DOHH2 (cell line): ENCODE measurements around the gene CNPY4.

Source experiments
- H3F3A ChIP-seq: fragments of 200-600 bp; sonication (generic), shearing (Covaris generic); 2 replicates; pipeline ENCODE4 v1.6.0; 2016; ENCODE audit warnings: antibody characterized with exemption, mild to moderate bottlenecking; ENCODE audit not compliant: control insufficient read depth, insufficient read depth
- H3K27ac ChIP-seq: fragments of 200-600 bp; sonication (generic); 2 replicates; pipeline ENCODE4 v1.5.1; 2014; ENCODE audit warnings: low read depth, mild to moderate bottlenecking, low read length, moderate library complexity
- H3K27me3 ChIP-seq: fragments of 200-600 bp; sonication (generic); 2 replicates; pipeline ENCODE4 v1.6.1; 2014; ENCODE audit warnings: mild to moderate bottlenecking, low read length, mixed read lengths; ENCODE audit not compliant: control insufficient read depth
- H3K36me3 ChIP-seq: fragments of 200-600 bp; sonication (generic); 2 replicates; pipeline ENCODE4 v1.6.1; 2014; ENCODE audit warnings: mild to moderate bottlenecking, low read length, moderate library complexity, mixed read lengths; ENCODE audit not compliant: control insufficient read depth
- H3K4me1 ChIP-seq: fragments of 200-600 bp; sonication (generic); 2 replicates; pipeline ENCODE4 v1.6.1; 2014; ENCODE audit warnings: mild to moderate bottlenecking, low read length, mixed read lengths; ENCODE audit not compliant: control insufficient read depth
- H3K4me2 ChIP-seq: fragments of 200-600 bp; sonication (generic); 2 replicates; pipeline ENCODE4 v1.6.0; 2014; ENCODE audit warnings: mild to moderate bottlenecking, low read length, moderate library complexity
- H3K4me3 ChIP-seq: fragments of 200-600 bp; sonication (generic); 2 replicates; pipeline ENCODE4 v1.5.1; 2014; ENCODE audit warnings: mild to moderate bottlenecking, low read length, mixed read lengths
- H3K79me2 ChIP-seq: fragments of 200-600 bp; sonication (generic); 2 replicates; pipeline ENCODE4 v1.6.1; 2014; ENCODE audit warnings: mild to moderate bottlenecking, low read length, mixed read lengths; ENCODE audit not compliant: control insufficient read depth
- H3K9me2 ChIP-seq: fragments of 200-600 bp; sonication (generic); replicated peaks from 2 replicates; pipeline ENCODE4 v1.6.1; 2014; ENCODE audit warnings: mild to moderate bottlenecking, low read length, mixed read lengths; ENCODE audit not compliant: control insufficient read depth
- H3K9me3 ChIP-seq: fragments of 200-600 bp; sonication (generic); 2 replicates; pipeline ENCODE4 v1.6.1; 2014; ENCODE audit warnings: antibody characterized with exemption, low read length, mixed read lengths; ENCODE audit not compliant: control insufficient read depth, insufficient read depth
- H4K20me1 ChIP-seq: fragments of 200-600 bp; sonication (generic); 2 replicates; pipeline ENCODE4 v1.6.0; 2014; ENCODE audit warnings: low read depth, mild to moderate bottlenecking, antibody characterized with exemption, low read length, moderate library complexity; ENCODE audit not compliant: control insufficient read depth, insufficient read depth
- CTCF ChIP-seq: fragments of 200-600 bp; sonication (generic); IDR thresholded peaks from one replicate; pipeline ENCODE4 v1.5.1; 2014; ENCODE audit warnings: antibody characterized with exemption, mild to moderate bottlenecking, low read depth, low read length; ENCODE audit not compliant: poor library complexity, severe bottlenecking
- EZH2phosphoT487 ChIP-seq: fragments of 200-600 bp; sonication (generic); IDR thresholded peaks from 2 replicates; pipeline ENCODE4 v1.6.1; 2017; ENCODE audit warnings: borderline replicate concordance, mild to moderate bottlenecking, antibody characterized with exemption, low read length, moderate library complexity, mixed read lengths

Gene CNPY4

GRCh38 chr7:100148225-100148558 is 28.8 kb downstream of the CNPY4 start:
- no peaks in the 10 kb centered on the region for H3K27me3 ChIP-seq
- H4K20me1 ChIP-seq, result no peaks in the 10 kb centered on the region
- H3F3A ChIP-seq, result peaks cover 19% of the 10 kb centered on the region
- H3K4me2 ChIP-seq, result peak overlapping the region; percentile 75
- H3K79me2 ChIP-seq, result peaks cover 44% of the 10 kb centered on the region
- no peaks in the 10 kb centered on the region for H3K9me2 ChIP-seq
- H3K4me3 ChIP-seq, result peak overlapping the region; percentile 68
- peaks cover 43% of the 10 kb centered on the region for H3K4me1 ChIP-seq
- no peaks in the 10 kb centered on the region for H3K9me3 ChIP-seq
- peak overlapping the region; percentile 57 for H3K27ac ChIP-seq
- peaks cover 39% of the 10 kb centered on the region for H3K36me3 ChIP-seq
- no peak for TF ChIP-seq CTCF
- no peak for TF ChIP-seq EZH2phosphoT487

- Histone ChIP-seq H3K9me3 (no peaks in the 10 kb centered on the region), H3K79me2 (peaks cover 49% of the 10 kb centered on the region), H3K27me3 (no peaks in the 10 kb centered on the region), H3K27ac (peak within 1 kb of the TSS; percentile 79), H3K4me3 (peak within 1 kb of the TSS; percentile 92), H3F3A (peaks cover 24% of the 10 kb centered on the region), H3K36me3 (peaks cover 44% of the 10 kb centered on the region), H3K4me2 (peak within 1 kb of the TSS; percentile 98), H4K20me1 (no peaks in the 10 kb centered on the region), H3K4me1 (peaks cover 48% of the 10 kb centered on the region), H3K9me2 (no peaks in the 10 kb centered on the region)
- peak; percentile 59 for TF ChIP-seq CTCF
- TF ChIP-seq EZH2phosphoT487, result no peak
Observed at GRCh38 chr7:100148559-100149328, 29.3 kb downstream of the CNPY4 start, which contains the start of gene LAMTOR4. Gene LAMTOR4, plus strand, starts transcription at chr7:100148918. Its CDS starts 55 bp downstream, at chr7:100148973.

GRCh38 chr7:100152404-100152803 is 33.0 kb downstream of the CNPY4 start:
- Histone ChIP-seq H3K9me2 (no peaks in the 10 kb centered on the region), H3K4me1 (peaks cover 79% of the 10 kb centered on the region), H3K27ac (peak overlapping the region; percentile 64), H3K36me3 (peaks cover 81% of the 10 kb centered on the region), H3K4me3 (peak overlapping the region; percentile 56), H3K9me3 (no peaks in the 10 kb centered on the region), H3K27me3 (no peaks in the 10 kb centered on the region), H3K4me2 (peak overlapping the region; percentile 56), H3K79me2 (peaks cover 84% of the 10 kb centered on the region), H3F3A (peaks cover 39% of the 10 kb centered on the region), H4K20me1 (peaks cover 5% of the 10 kb centered on the region; the same call in 1 of the 2 replicates)
- TF ChIP-seq EZH2phosphoT487, result no peak
- TF ChIP-seq CTCF, result peak; percentile 44
